ENCODE data around the gene SIGLEC9. TPM values are rescaled to one million over a fixed set of nuclear protein-coding genes. Genes with fewer than 3 reads are reported as not detected.

SIGLEC9 gene
- total RNA-seq, 4 donors from 2014 or later = 0.62 to 9.2 (median 4.0) TPM

DNA sequence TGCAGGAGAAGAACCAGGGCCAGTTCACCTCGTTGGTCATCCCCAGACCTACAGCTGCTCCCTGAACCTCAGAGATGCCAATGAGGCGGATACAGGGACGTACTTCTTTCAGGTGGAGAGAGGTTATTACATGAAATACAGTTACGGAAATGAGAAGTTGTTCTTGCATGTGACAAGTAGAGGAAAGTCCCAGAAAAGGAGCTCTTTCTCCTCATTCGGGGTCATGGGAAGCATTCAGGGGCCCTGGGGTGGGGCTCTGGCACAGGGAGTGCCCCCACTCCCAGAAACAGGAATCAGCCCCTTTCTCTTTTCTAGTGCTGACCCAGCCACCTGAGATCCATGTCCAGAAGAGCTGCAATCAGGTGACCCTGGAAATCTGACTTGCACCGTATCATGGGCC, 4.5 kb upstream of the SIGLEC9 start:
- Histone ChIP-seq H3K36me3 (no peaks in the 10 kb centered on the region), H3K27me3 (peaks cover 58% of the 10 kb centered on the region), H3K9me3 (no peaks in the 10 kb centered on the region), H3K4me3 (no peak overlapping the region), H3K4me1 (no peaks in the 10 kb centered on the region), H3K27ac (no peak overlapping the region)
- no peak for ATAC-seq
- 70 to 84% methylated on average over 3 to 5 of the region's 6 CpGs for WGBS, 2 donors (ENCODE audit: low coverage in 1 of 2)
- TF ChIP-seq EP300 (IDR thresholded peaks at IDR 0.05) = no peak
- no peak for TF ChIP-seq POLR2AphosphoS5 (IDR thresholded peaks at IDR 0.05)
- TF ChIP-seq, protein P1, sequence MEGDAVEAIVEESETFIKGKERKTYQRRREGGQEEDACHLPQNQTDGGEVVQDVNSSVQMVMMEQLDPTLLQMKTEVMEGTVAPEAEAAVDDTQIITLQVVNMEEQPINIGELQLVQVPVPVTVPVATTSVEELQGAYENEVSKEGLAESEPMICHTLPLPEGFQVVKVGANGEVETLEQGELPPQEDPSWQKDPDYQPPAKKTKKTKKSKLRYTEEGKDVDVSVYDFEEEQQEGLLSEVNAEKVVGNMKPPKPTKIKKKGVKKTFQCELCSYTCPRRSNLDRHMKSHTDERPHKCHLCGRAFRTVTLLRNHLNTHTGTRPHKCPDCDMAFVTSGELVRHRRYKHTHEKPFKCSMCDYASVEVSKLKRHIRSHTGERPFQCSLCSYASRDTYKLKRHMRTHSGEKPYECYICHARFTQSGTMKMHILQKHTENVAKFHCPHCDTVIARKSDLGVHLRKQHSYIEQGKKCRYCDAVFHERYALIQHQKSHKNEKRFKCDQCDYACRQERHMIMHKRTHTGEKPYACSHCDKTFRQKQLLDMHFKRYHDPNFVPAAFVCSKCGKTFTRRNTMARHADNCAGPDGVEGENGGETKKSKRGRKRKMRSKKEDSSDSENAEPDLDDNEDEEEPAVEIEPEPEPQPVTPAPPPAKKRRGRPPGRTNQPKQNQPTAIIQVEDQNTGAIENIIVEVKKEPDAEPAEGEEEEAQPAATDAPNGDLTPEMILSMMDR (IDR thresholded peaks at IDR 0.05) = no peak
- TF ChIP-seq POLR2A (IDR thresholded peaks at IDR 0.05) = no peak

DNA sequence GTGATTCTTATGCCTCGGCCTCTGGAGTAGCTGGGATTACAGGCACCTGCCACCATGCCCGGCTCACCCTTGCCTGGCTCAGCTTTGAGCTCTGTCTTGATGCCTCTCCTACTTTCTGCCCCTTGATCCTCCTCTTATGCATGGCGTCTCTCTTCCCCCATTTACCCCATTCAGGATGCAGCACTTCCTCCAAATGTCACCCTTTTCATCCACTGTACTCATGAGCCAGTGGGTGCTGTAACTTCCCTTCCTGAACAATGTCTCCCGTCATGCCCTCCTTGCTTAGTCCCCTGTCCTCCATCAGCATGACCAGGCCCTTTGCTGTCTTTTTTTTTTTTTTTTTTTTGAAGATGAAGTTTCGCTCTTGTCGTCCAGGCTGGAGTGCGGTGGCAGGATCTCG, 3.4 kb upstream of the SIGLEC9 start:
- ATAC-seq = no peak
- TF ChIP-seq, protein P1 (IDR thresholded peaks at IDR 0.05) = no peak
- TF ChIP-seq EP300 (IDR thresholded peaks at IDR 0.05) = no peak
- no peak for TF ChIP-seq POLR2AphosphoS5 (IDR thresholded peaks at IDR 0.05)
- no peak for TF ChIP-seq POLR2A (IDR thresholded peaks at IDR 0.05)
- Histone ChIP-seq H3K4me3 (no peak overlapping the region), H3K4me1 (no peaks in the 10 kb centered on the region), H3K9me3 (no peaks in the 10 kb centered on the region), H3K27ac (no peak overlapping the region), H3K36me3 (no peaks in the 10 kb centered on the region), H3K27me3 (peaks cover 58% of the 10 kb centered on the region)
- WGBS, 2 donors (ENCODE audit: low coverage in 1 of 2) = 86 to 93% methylated on average over 3 to 8 of the region's 8 CpGs

DNA sequence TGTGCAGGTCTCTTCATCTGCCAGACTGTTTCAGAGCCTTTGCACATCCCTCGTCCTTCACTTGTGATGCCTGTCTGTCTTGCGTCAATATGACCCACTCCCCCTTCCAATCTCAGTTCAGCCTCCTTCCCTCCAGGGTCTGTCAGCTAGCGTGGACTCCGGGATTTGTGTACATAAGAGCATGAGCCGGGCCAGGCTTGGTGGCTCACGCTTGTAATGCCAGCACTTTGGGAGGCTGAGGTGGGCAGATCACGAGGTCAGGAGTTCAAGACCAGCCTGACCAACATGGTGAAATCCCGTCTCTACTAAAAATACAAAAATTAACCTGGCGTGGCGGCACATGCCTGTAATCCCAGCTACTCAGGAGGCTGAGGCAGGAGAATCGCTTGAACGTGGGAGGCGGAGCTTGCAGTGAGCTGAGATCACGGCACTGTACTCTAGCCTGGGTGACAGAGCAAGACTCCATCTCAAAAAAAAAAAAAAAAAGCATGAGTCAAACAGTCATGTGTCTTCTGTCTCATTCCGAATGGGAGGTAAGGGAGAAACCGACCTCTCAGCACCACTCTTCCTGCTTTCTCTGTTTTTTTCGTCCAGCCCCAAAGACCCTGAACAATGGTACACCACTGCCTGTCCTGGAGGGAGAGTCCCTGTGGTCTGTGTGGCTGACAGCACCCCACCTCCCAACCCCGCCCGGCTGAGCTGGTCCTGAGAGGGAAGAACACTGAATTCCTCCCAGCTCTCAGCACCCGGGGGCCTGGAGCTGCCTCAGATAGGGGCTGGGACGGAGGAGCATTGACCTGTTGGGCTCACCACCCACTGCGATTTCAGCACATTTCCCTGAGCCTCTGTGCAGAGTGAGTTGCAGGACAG, 2.4 kb upstream of the SIGLEC9 start:
- no peak for ATAC-seq
- peak overlapping the region in 1 of 2 donors; percentile 0 for H3K4me3 ChIP-seq
- H3K27me3 ChIP-seq = peaks cover 56% of the 10 kb centered on the region
- no peaks in the 10 kb centered on the region for H3K36me3 ChIP-seq
- TF ChIP-seq, protein P1 (IDR thresholded peaks at IDR 0.05) = no peak
- TF ChIP-seq POLR2AphosphoS5 (IDR thresholded peaks at IDR 0.05) (no peak), POLR2A (IDR thresholded peaks at IDR 0.05) (no peak), EP300 (IDR thresholded peaks at IDR 0.05) (no peak)
- WGBS, 2 donors (ENCODE audit: low coverage in 1 of 2) = 59 to 64% methylated on average over 5 to 9 of the region's 22 CpGs
- H3K27ac ChIP-seq = peak overlapping the region in 1 of 4 donors; percentile 52
- H3K9me3 ChIP-seq = no peaks in the 10 kb centered on the region
- no peaks in the 10 kb centered on the region for H3K4me1 ChIP-seq

DNA sequence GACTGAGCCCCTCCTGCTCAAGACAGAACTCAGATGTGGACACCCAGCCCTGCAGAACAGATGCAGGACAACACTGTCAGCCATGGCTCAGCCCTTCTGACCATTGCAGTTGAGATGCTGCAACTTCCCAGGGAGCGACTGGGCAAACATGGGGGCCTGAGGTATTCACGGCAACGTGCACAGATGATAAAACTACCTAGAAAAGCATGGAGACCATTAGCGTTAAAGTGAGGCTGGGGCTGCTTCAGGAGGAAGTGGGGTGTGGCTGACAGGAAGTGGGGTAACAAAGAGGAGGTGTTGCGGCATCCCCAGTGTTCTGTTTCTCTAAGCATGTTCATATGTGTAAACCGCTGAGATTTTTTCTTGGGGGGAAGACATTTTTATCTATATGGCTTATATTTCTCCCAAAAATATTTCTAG, 1.3 kb upstream of the SIGLEC9 start:
- TF ChIP-seq POLR2A (IDR thresholded peaks at IDR 0.05) (no peak), POLR2AphosphoS5 (IDR thresholded peaks at IDR 0.05) (no peak), EP300 (IDR thresholded peaks at IDR 0.05) (no peak)
- TF ChIP-seq, protein P1 (IDR thresholded peaks at IDR 0.05) = no peak
- Histone ChIP-seq H3K27me3 (peaks cover 47% of the 10 kb centered on the region), H3K9me3 (no peaks in the 10 kb centered on the region), H3K27ac (peak overlapping the region in 1 of 4 donors; percentile 52), H3K36me3 (no peaks in the 10 kb centered on the region), H3K4me3 (no peak overlapping the region), H3K4me1 (no peaks in the 10 kb centered on the region)
- WGBS, 2 donors (ENCODE audit: low coverage in 1 of 2) = 66 to 83% methylated on average over 3 to 6 of the region's 6 CpGs
- no peak for ATAC-seq

DNA sequence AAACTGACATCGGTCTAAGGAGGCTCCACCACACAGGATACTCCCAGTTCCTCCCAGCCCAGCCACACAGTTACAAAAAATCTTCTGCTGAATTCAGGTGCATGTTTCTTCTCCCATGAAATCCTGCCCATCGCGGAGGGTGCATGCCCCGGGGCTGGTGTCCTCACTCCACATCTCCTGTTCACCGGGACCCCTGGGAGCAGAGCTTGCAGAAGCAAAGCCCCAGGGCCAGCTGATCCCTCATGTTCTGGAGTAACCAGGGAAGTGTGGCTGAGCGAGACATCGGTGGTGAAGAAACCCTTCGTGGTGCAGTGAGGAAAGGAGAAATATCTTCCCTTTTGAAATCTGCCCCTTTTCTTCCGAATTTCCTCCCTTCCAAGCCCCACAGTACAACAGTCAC, 904 bp upstream of the SIGLEC9 start:
- WGBS, 2 donors (ENCODE audit: low coverage in 1 of 2) = 55 to 62% methylated on average over 2 to 5 of the region's 9 CpGs
- peak overlapping the region in 2 of 4 donors; percentile 29 to 62 for H3K27ac ChIP-seq

More for the DNA sequence above, 904 bp upstream of the SIGLEC9 start:
- TF ChIP-seq EP300 (IDR thresholded peaks at IDR 0.05) = no peak
- TF ChIP-seq POLR2AphosphoS5 (IDR thresholded peaks at IDR 0.05) = no peak
- no peak for TF ChIP-seq POLR2A (IDR thresholded peaks at IDR 0.05)
- TF ChIP-seq, protein P1 (IDR thresholded peaks at IDR 0.05) = no peak
- H3K4me1 ChIP-seq = no peaks in the 10 kb centered on the region
- no peak overlapping the region for H3K4me3 ChIP-seq
- ATAC-seq = no peak
- H3K36me3 ChIP-seq = no peaks in the 10 kb centered on the region
- peaks cover 47% of the 10 kb centered on the region for H3K27me3 ChIP-seq
- no peaks in the 10 kb centered on the region for H3K9me3 ChIP-seq

All from gastroesophageal sphincter (tissue), 4 donors.